IPS-18a (cell line): Measurements from ENCODE around the gene PRKCQ.

Source experiments
- H3K27ac ChIP-seq: one replicate; pipeline ENCODE4 v1.5.1; 2013; ENCODE audit warnings: low read length
- H3K27me3 ChIP-seq: one replicate; pipeline ENCODE4 v1.6.1; 2013; ENCODE audit warnings: mild to moderate bottlenecking, low read length; ENCODE audit not compliant: control insufficient read depth, insufficient read depth
- H3K36me3 ChIP-seq: one replicate; pipeline ENCODE4 v1.6.1; 2013; ENCODE audit warnings: low read depth, low read length; ENCODE audit not compliant: control insufficient read depth
- H3K4me1 ChIP-seq: one replicate; pipeline ENCODE4 v1.6.1; 2013; ENCODE audit warnings: low read depth, low read length; ENCODE audit not compliant: control insufficient read depth
- H3K4me3 ChIP-seq: one replicate; pipeline ENCODE4 v1.5.1; 2013; ENCODE audit warnings: low read length
- H3K9ac ChIP-seq: one replicate; pipeline ENCODE4 v1.6.1; 2013; ENCODE audit warnings: mild to moderate bottlenecking, low read length, moderate library complexity
- H3K9me3 ChIP-seq: one replicate; pipeline ENCODE4 v1.6.1; 2013; ENCODE audit warnings: low read depth, low read length; ENCODE audit not compliant: control insufficient read depth

Gene PRKCQ

GRCh38 chr10:6431186-6431585 is 148.9 kb downstream of the PRKCQ start:
- H3K27ac ChIP-seq = no peak overlapping the region
- no peaks in the 10 kb centered on the region for H3K36me3 ChIP-seq
- no peak overlapping the region for H3K9ac ChIP-seq
- H3K9me3 ChIP-seq = no peaks in the 10 kb centered on the region
- no peaks in the 10 kb centered on the region for H3K4me1 ChIP-seq
- H3K27me3 ChIP-seq = no peaks in the 10 kb centered on the region
- H3K4me3 ChIP-seq = no peak overlapping the region

GRCh38 chr10:6430423-6430980 is 149.6 kb downstream of the PRKCQ start:
- H3K27ac ChIP-seq = no peak overlapping the region
- no peaks in the 10 kb centered on the region for H3K27me3 ChIP-seq
- H3K4me3 ChIP-seq = no peak overlapping the region
- H3K36me3 ChIP-seq = no peaks in the 10 kb centered on the region
- no peaks in the 10 kb centered on the region for H3K4me1 ChIP-seq
- no peak overlapping the region for H3K9ac ChIP-seq
- H3K9me3 ChIP-seq = no peaks in the 10 kb centered on the region

- H3K36me3 ChIP-seq = no peaks in the 10 kb centered on the region
- no peaks in the 10 kb centered on the region for H3K27me3 ChIP-seq
- H3K9me3 ChIP-seq = no peaks in the 10 kb centered on the region
- H3K4me3 ChIP-seq = no peak overlapping the region
- H3K27ac ChIP-seq = no peak overlapping the region
- H3K9ac ChIP-seq = no peak overlapping the region
- no peaks in the 10 kb centered on the region for H3K4me1 ChIP-seq
These were observed 152.6 kb downstream of the PRKCQ start for GRCh38 chr10:6427357-6427959.

GRCh38 chr10:6426317-6426716 is 153.8 kb downstream of the PRKCQ start:
- Histone ChIP-seq H3K36me3 (no peaks in the 10 kb centered on the region), H3K9me3 (no peaks in the 10 kb centered on the region), H3K4me3 (no peak overlapping the region), H3K27ac (no peak overlapping the region), H3K9ac (no peak overlapping the region), H3K4me1 (no peaks in the 10 kb centered on the region), H3K27me3 (no peaks in the 10 kb centered on the region)

- no peaks in the 10 kb centered on the region for H3K36me3 ChIP-seq
- no peak overlapping the region for H3K9ac ChIP-seq
- no peaks in the 10 kb centered on the region for H3K27me3 ChIP-seq
- no peaks in the 10 kb centered on the region for H3K9me3 ChIP-seq
- no peak overlapping the region for H3K27ac ChIP-seq
- no peaks in the 10 kb centered on the region for H3K4me1 ChIP-seq
- H3K4me3 ChIP-seq = no peak overlapping the region
These were observed 156.5 kb downstream of the PRKCQ start for GRCh38 chr10:6423413-6424170.

GRCh38 chr10:6423004-6423403 is 157.1 kb downstream of the PRKCQ start:
- Histone ChIP-seq H3K4me3 (no peak overlapping the region), H3K4me1 (no peaks in the 10 kb centered on the region), H3K9me3 (no peaks in the 10 kb centered on the region), H3K36me3 (no peaks in the 10 kb centered on the region), H3K9ac (no peak overlapping the region), H3K27me3 (no peaks in the 10 kb centered on the region), H3K27ac (no peak overlapping the region)

- Histone ChIP-seq H3K4me1 (no peaks in the 10 kb centered on the region), H3K9ac (no peak overlapping the region), H3K27ac (no peak overlapping the region), H3K4me3 (no peak overlapping the region), H3K9me3 (no peaks in the 10 kb centered on the region), H3K36me3 (no peaks in the 10 kb centered on the region), H3K27me3 (no peaks in the 10 kb centered on the region)
These were observed 161.4 kb downstream of the PRKCQ start for GRCh38 chr10:6418613-6419216.

- no peaks in the 10 kb centered on the region for H3K4me1 ChIP-seq
- no peak overlapping the region for H3K4me3 ChIP-seq
These were observed 161.9 kb downstream of the PRKCQ start for GRCh38 chr10:6418167-6418566.

GRCh38 chr10:6416892-6417512 is 163.1 kb downstream of the PRKCQ start:
- no peaks in the 10 kb centered on the region for H3K9me3 ChIP-seq
- H3K27me3 ChIP-seq = no peaks in the 10 kb centered on the region
- H3K36me3 ChIP-seq = no peaks in the 10 kb centered on the region
- no peak overlapping the region for H3K27ac ChIP-seq
- no peak overlapping the region for H3K9ac ChIP-seq
- H3K4me1 ChIP-seq = no peaks in the 10 kb centered on the region
- no peak overlapping the region for H3K4me3 ChIP-seq

More at GRCh38 chr10:6418167-6418566, 161.9 kb downstream of the PRKCQ start:
- Histone ChIP-seq H3K27ac (no peak overlapping the region), H3K9ac (no peak overlapping the region), H3K27me3 (no peaks in the 10 kb centered on the region), H3K9me3 (no peaks in the 10 kb centered on the region), H3K36me3 (no peaks in the 10 kb centered on the region)

GRCh38 chr10:6411436-6411835 is 168.6 kb downstream of the PRKCQ start:
- Histone ChIP-seq H3K27me3 (no peaks in the 10 kb centered on the region), H3K27ac (no peak overlapping the region), H3K4me1 (peaks cover 5% of the 10 kb centered on the region), H3K9me3 (no peaks in the 10 kb centered on the region), H3K9ac (no peak overlapping the region), H3K36me3 (no peaks in the 10 kb centered on the region), H3K4me3 (no peak overlapping the region)

- H3K36me3 ChIP-seq = no peaks in the 10 kb centered on the region
- no peak overlapping the region for H3K4me3 ChIP-seq
- H3K27me3 ChIP-seq = no peaks in the 10 kb centered on the region
- no peak overlapping the region for H3K9ac ChIP-seq
- peaks cover 5% of the 10 kb centered on the region for H3K4me1 ChIP-seq
- H3K27ac ChIP-seq = no peak overlapping the region
- no peaks in the 10 kb centered on the region for H3K9me3 ChIP-seq
These were observed 169.2 kb downstream of the PRKCQ start for GRCh38 chr10:6410830-6411229.
